ENCODE results near the gene TMEM94. TPM values are rescaled to one million over a fixed set of nuclear protein-coding genes. Genes with fewer than 3 reads are reported as not detected.
A peak's percentile ranks its signal among the peaks of the same experiment; 100 is the strongest.

TMEM94 gene
- total and polyA plus RNA-seq, 2 of the 13 experiments (the other 11 are each of a cell fraction or from before 2014, with no cell fraction given): 32.6 to 134 TPM

DNA sequence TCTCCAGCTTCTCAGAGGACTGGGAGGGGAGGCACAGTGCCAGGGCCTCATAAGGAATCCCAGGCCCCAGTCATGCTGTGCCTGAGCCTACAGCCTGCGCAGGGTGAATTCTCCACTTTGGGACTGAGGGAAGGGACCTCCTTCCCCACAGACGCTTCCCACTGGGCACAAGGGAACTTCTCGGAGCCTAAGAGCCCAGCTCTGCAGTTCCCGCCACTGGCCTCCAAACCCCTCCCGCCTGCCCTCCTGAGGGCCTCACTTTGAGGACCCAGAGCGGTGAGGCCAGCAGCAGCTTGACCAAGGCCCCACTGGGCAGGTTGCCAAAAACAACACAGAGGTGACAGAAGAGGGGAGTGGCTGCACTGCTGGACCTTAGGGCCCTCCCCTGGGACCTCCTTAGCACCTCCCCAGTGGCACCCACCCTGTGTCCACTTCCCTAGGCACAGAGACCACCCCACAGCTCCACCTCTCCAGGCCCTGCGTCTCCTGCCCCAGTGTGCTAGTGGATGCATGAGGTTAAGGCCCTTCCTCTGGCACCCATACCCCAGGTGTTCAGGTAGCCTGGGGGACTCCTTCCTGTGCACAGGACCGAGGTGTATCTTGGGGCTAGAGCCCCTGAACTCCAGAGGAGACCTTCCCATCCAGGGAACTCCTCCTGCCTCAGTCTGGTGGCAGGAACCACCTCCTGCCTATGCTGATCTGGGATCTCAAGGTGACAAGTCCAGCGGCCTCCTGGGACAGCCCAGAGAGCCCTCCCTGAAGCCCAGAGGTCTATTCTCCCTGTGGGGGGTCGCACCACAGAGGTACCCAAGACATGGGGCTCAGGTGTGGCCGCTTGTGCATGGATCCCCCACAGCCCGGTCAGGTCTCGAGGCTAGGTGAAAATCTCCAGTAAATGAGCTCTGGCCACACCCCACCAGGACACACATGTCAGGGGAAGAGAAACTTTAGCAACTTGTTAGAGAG, 55.5 kb downstream of the TMEM94 start (continued):
- TF ChIP-seq, protein P1, sequence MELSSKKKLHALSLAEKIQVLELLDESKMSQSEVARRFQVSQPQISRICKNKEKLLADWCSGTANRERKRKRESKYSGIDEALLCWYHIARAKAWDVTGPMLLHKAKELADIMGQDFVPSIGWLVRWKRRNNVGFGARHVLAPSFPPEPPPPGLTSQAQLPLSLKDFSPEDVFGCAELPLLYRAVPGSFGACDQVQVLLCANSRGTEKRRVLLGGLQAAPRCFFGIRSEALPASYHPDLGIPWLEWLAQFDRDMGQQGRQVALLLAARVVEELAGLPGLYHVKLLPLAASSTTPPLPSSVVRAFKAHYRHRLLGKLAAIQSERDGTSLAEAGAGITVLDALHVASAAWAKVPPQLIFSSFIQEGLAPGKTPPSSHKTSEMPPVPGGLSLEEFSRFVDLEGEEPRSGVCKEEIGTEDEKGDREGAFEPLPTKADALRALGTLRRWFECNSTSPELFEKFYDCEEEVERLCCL (CRISPR knock-in tag; IDR thresholded peaks at IDR 0.05; ENCODE audit: borderline replicate concordance): no peak
- TF ChIP-seq, protein P2, sequence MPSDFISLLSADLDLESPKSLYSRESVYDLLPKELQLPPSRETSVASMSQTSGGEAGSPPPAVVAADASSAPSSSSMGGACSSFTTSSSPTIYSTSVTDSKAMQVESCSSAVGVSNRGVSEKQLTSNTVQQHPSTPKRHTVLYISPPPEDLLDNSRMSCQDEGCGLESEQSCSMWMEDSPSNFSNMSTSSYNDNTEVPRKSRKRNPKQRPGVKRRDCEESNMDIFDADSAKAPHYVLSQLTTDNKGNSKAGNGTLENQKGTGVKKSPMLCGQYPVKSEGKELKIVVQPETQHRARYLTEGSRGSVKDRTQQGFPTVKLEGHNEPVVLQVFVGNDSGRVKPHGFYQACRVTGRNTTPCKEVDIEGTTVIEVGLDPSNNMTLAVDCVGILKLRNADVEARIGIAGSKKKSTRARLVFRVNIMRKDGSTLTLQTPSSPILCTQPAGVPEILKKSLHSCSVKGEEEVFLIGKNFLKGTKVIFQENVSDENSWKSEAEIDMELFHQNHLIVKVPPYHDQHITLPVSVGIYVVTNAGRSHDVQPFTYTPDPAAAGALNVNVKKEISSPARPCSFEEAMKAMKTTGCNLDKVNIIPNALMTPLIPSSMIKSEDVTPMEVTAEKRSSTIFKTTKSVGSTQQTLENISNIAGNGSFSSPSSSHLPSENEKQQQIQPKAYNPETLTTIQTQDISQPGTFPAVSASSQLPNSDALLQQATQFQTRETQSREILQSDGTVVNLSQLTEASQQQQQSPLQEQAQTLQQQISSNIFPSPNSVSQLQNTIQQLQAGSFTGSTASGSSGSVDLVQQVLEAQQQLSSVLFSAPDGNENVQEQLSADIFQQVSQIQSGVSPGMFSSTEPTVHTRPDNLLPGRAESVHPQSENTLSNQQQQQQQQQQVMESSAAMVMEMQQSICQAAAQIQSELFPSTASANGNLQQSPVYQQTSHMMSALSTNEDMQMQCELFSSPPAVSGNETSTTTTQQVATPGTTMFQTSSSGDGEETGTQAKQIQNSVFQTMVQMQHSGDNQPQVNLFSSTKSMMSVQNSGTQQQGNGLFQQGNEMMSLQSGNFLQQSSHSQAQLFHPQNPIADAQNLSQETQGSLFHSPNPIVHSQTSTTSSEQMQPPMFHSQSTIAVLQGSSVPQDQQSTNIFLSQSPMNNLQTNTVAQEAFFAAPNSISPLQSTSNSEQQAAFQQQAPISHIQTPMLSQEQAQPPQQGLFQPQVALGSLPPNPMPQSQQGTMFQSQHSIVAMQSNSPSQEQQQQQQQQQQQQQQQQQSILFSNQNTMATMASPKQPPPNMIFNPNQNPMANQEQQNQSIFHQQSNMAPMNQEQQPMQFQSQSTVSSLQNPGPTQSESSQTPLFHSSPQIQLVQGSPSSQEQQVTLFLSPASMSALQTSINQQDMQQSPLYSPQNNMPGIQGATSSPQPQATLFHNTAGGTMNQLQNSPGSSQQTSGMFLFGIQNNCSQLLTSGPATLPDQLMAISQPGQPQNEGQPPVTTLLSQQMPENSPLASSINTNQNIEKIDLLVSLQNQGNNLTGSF (CRISPR knock-in tag; IDR thresholded peaks at IDR 0.05): no peak; the same call in 1 of the 2 replicates
- TF ChIP-seq ZFP37 (CRISPR knock-in tag; IDR thresholded peaks at IDR 0.05; ENCODE audit: borderline replicate concordance): peak; percentile 72; the same call in 1 of the 2 replicates
- peak; percentile 94 for TF ChIP-seq PITX1 (CRISPR knock-in tag; IDR thresholded peaks at IDR 0.05)
- peak; percentile 85; the same call in 1 of the 2 replicates for TF ChIP-seq TMF1 (CRISPR knock-in tag; IDR thresholded peaks at IDR 0.05; ENCODE audit: low read depth)
- TF ChIP-seq ATM (IDR thresholded peaks at IDR 0.05; ENCODE audit: borderline replicate concordance): no peak
- TF ChIP-seq KDM5B (CRISPR knock-in tag; IDR thresholded peaks at IDR 0.05; ENCODE audit: borderline replicate concordance): peak; percentile 86; the same call in 1 of the 2 replicates

Data from HepG2 (cell line).